Left renal pelvis (tissue), 4 donors: ENCODE measurements around the gene PSMB3. TPM values are rescaled to one million over a fixed set of nuclear protein-coding genes. Genes with fewer than 3 reads are reported as not detected.
"Not testable (repeated sequence)": the region's sequence is repeated elsewhere in the genome, so short reads cannot be mapped to it uniquely, and the experiment has no call there.

Experiments used
- DNase-seq, 4 donors: peaks; one replicate each; pipeline ENCODE4 v3.0.0-alpha.2; 2013; ENCODE audit warnings: low read depth in 4 of 4, low spot score in 3 of 4
- polyA plus RNA-seq, 4 donors: library from polyadenylated mRNA; unstranded; fragments of 120-200 nt; gene quantifications; one replicate each; pipeline ENCODE4 v1.2.1, GENCODE V29; 2013; ENCODE audit not compliant: insufficient read length in 4 of 4

PSMB3 gene
- polyA plus RNA-seq, 4 donors, result 77.4 to 124 (median 113) TPM

DNA sequence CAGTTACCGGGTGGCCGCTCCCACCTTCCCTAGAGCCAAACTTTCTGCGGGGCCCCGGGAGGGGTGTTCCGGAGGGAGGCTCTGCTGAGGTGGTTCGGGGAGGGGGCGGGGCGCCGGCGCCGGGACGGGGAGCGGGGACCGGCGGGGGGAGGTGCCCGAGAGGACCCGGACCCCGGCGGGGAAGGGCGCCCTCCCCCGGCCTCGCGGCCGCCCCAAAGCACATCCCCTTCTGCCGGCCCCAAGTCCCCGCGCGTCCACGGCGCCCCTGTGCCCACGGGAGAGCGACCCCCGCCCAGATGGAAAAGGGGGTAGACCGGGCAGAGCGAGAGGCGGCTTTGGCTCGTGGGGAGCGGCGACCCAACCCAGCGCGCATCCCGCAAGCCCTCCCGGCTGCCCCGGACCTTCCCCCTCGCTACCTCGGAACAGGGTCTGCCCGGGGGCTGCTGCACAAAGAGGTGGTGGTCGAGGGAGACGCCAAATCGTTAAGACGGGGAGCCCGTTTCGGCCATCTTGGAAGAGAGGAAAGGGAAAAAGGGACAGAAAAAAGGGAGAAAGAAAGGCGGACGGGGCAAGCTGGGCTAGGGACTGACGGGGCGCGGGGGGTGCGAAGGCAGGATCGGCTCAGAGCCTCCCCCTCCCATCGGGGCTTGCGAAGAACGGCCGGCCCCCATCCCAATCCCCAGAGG lies 4.9 kb upstream of the PSMB3 start:
- no peak for DNase-seq

DNA sequence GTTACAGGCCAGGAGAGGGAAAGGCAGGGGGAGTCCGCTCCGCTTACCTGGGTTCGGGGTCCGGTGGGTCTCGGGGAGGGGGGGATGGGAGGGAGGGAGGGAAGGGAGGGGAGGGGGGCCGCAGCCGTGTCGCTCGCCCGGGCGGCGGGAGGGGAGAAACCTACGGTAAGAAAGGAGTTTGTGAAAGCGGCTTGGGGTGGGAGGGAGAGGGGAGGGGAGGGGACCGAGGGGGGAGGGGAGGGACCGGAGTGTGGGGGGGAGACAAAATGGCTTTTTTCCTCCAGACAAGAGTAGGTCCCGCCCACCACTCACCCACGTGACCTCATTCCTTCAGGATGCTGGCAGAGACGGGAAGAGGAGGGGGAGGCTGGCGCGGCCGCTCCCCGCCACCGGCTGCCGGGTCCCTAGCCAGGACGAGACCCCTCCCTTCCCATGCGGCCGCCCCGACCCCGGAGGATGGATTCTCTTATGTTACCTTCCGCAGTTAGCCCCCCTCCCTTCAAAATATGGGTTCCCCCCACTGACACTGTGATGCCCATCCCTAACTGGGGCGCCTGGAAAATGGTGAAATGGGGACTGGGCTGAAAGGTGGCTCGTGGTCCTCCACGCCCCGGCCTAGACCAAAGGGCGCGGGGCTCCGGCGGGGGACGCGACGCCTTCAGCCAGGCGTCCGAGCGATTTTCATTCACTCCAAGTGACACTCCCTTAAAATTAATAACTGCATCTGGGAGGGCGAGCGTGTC lies 4.2 kb upstream of the PSMB3 start, which contains the start of gene PCGF2:
Gene PCGF2, minus strand, starts transcription at position 188 of the 743 bp plus-strand sequence. CDS start 7,934 bp downstream, outside the sequence.
- peak; percentile 88 to 92 (median 90) for DNase-seq

DNA sequence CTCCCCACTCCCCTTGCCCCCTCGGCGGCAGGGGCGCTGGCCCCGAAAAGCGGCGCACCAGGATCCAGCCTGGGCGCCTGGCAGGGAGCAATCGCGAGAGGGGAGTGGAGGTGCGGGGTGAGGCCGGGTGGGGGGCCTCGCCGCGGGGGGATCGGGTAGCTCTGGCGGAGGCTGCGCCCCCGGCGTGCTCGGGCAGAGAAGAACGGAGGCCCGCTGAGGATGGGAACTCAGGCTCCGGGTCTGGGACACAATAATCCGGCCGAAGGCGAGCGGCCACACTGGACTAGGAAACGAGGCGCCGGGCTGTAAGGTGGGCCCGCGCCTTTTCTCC lies 3.7 kb upstream of the PSMB3 start:
- DNase-seq, result no peak

DNA sequence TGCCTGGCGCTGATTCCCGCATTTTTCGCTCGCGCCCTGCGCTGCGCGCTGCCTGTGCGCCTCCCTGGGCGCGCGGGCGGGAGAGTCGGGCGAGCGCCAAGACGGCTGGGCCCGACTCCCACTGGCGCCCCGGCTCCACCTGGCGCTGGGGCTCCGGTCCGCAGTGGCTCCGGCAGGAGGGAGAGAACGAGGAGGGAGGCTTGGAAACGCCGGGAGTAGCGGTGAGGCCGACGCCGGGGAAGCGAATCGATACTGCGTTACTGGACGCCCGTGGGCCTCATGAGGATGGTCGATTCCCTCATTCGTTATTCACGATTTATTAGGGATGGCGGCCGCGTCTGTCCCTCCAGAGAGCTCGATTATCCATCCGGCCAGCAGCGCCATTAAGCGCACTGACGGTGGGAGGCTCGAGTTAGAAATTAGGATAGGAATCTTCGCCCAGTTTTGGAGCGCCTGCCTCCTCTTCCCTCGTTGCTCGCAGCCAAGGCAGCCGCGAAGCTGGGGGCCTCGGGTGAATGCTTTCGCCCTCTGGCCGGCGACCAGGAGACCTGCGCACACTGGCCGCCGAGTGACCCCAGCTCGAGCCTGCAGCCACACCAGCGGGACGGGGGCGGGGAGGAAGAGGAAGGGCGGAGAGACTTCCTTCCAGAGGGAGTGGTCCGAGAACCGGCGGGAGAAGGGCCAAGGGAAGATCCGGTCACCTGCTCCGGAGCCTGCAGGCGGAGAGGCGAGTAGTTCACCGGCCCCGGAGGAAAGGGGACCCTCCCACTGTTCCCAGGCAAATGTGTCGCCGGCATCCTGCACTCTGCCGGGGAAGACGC lies 3.1 kb upstream of the PSMB3 start:
- DNase-seq, result no peak

DNA sequence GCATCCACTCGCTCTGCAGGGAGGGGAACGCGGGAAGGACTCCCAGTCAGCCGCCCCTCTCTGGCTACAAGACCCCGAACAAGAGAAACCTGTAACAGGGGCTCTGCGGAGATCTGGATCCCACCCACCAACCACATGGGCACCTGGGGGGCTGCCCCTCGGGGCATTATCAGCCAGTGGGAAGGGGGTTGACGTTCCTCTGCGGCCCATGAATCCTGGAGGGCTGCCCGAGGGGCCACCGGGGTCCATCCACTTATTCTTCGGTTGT lies 2.6 kb upstream of the PSMB3 start:
- no peak for DNase-seq

DNA sequence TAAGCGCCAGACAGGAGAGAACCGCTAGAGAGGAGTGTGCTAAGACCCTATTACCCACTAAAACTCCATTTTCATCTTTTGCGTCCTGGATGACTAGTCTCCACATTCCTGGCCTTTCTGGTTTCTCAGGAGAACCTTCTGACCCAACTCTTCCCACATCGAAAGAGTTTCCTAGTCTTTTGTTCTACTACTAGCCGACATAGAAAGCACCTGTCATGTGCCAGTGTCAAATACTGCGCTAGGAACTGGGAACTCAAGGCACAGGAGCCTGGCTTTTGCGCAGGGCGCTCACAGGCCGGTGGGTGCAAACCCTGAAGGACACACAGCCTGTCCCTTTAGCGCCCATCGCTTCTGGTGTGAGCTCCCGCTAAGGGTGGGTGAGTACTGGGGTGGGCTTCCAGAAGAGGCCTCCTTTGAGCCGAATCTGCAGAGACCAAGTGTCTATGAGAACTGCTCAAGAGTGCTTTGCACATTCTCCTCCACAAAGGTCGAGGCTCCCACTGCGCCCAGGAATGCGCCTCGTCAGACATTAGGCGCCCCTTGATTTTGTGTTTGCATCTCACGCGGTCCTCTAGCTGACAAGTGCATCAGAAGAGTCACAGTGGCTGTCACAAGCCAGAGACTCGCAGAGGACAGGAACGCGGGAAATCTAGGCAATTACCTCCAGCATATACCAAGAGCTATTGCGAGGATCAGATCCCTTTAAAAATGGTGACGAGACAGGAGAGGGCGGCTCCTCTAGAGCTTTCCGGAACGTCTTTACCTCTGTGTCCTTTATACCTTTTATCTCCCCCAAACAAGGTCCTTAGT lies 2.0 kb upstream of the PSMB3 start:
- DNase-seq, result no peak

DNA sequence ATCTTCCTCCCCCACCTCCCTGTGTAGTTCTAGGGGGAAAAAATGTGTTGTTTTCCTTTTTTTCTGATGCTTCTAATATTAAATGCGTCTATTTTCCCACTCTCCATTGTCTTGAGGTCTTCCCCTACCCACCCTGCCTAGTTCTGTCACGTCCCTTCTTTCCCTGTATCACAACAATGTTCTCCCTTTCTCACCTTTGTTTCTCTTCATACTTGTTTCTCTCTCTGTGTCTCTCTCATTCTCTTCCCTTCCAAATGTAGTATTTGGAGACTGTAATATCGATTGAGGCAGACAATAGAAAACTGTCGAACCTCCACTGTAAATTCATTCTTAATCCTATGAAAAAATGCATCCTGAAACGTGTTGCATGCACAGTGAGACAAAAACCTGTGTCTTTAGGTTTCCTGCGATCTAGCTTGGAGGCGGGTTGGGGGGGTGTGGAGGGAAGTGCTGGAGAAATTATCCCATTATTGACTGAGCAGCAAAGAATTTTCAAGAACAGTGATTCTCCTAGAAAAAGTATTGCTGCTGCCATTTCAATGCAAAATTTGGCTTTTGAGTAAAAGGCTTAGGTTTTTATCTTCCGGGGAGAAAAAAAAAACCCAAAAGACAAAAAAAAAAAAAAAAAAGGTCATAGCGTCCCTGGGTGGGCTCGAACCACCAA lies 1.3 kb upstream of the PSMB3 start:
- no peak for DNase-seq

DNA sequence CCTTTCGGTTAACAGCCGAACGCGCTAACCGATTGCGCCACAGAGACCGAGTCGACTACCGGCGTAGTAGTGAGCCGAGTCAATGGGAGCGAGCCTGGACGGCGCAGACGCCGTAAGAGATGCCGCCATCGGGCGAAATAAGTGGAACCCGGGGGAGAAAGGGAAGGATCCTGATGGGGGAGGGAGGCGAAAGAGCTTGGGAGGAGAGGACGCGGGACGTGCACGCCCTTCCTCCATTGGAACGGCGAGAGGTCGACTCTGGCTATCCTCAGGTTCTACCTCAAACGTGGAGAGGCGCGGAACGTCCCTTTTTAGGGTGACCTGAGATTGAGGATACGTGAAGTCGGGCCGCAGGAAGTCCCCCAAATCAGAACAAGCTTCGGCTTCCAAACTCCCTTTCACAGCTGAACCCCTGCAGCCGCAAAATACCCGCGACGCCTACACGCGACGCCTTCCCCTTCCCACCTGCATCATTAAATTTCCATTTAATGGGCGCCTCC lies 683 bp upstream of the PSMB3 start:
- DNase-seq, result peak in 1 of 4 donors; percentile 76

DNA sequence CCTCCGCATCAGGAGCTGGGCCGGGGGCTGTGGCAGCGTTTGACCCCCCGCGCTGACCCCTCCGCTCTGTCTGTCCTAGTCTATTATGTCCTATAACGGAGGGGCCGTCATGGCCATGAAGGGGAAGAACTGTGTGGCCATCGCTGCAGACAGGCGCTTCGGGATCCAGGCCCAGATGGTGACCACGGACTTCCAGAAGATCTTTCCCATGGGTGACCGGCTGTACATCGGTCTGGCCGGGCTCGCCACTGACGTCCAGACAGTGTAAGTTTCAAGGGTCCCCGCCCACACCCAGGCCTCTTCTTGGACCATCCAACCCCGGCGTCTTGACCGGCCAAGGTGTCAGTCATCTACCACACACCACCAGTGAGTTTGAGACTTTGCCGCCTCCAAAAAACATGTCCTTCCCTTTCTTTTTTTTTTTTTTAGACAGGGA lies 548 bp downstream of the PSMB3 start:
- DNase-seq, result no peak

DNA sequence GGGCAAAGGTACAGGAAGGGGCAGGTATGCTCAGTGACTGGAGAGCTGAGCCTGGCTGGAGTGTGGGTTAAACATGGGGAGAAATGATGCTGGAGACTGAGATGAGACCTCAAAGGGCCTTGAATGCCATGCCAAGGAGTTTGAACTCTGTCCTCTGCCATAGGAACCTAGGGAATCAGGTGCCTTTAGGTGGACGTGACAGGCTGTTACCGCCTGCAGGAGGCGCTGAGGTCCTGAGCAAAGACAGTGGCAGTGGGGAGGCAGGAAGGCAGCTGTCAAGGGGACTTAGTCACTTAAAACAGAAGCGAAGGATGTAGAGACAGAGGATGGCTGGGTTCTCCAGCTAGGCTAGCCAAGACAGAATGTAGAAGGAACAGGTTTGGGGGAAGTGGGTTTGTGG lies 9.1 kb downstream of the PSMB3 start:
- no peak for DNase-seq

DNA sequence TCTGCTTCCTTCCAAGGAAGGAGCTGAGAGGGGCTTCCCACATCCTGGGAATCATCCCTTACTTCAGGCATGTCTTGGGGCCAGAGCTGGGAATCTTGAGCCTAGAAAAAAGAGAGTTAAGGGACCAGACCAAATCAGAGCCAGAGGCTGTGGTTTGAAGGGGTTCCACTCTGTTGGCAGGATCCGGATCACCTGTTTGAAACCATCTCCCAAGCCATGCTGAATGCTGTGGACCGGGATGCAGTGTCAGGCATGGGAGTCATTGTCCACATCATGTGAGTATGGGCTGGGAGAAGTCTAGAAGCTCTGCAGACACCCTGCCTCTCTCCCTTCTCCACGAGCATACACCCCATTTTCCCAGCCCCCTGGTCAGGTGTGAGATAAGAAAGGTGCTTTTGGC lies 9.7 kb downstream of the PSMB3 start:
- no peak for DNase-seq

DNA sequence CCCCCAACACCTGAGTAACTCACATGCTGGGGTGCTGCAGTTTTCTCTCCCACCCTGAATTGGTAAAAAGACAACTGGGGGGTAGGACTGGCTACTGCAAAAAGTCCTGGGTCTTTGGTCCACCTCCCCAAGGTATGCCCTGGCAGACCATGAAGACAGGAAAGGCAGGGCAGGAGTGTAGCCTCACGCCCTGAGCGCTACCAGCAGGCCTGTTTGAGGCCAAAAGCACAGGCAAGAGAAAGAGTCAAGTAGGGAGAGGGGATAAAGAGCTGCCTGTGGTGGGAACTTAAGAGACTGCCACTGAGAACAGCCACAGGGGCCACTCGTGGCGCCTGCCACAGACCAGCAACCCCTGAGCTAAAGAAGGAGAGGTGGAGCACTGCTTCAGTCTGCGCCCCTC lies 13.8 kb downstream of the PSMB3 start:
- no peak for DNase-seq

DNA sequence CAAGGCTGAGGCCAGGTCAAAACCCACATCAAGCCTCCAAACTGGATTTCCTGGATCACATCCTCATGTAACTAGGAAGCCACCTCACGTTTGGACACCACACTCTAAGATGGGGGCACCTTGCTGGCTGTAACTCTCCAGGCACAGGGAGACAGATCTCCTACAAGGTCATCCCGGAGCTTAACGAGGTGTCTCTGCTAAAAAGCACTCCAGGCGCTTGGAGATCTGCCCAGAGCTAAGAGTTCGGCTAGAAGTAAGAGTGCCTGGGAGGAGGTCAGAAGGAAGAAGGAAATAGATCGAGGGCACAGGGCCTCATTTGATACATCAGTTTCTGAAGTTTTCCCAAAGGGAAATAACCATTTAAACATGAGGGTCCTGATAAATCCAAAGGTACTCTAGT lies 15.9 kb downstream of the PSMB3 start:
- DNase-seq, result no peak

DNA sequence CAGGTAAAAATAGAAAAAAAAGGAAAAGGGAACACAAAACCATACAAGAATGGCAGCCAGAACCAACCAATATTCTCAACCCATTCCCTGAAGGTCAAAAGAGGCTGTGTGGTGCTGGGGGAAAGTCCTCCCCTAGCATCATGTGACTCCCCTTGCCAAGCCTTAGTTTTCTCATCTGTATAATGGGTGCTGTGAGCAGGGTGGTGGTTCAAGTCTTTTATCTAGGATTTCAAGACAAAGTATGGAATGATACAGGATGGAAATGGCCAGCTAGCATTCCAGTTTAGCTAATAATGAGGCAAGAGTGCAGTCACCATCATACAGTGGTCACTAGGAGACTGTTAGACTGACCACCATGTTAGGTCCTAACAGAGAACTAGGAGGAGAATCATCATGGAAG lies 20.7 kb downstream of the PSMB3 start:
- DNase-seq, result no peak

DNA sequence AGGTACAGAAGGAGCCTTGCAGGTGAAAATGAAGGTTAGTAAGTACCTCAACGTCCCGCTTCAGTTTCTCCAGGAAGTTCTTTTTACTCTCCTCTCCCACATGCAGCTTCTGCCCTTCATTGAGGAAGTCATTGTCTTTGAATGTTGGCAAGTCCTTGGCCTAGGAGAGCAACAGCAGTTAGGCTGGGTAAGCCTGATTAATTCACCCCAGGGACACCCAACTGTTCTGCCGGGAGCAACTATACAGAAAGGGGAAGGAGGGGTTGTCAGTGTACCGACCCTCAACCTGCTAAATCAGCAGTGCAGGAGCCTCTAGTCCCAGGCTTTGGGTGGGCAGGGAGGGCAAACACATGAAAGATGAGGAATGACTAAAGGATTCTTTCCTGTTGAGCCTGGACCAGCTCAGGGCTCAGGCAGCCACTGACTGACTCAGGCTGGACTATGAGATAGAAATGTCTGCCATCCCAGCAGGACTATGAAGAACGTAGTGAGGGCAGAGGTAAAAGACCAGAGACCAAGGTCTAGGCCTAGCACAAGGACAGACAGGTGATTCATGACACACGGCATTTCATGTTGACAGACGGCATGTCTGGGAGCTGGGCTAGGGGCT lies 25.2 kb downstream of the PSMB3 start:
- no peak for DNase-seq

DNA sequence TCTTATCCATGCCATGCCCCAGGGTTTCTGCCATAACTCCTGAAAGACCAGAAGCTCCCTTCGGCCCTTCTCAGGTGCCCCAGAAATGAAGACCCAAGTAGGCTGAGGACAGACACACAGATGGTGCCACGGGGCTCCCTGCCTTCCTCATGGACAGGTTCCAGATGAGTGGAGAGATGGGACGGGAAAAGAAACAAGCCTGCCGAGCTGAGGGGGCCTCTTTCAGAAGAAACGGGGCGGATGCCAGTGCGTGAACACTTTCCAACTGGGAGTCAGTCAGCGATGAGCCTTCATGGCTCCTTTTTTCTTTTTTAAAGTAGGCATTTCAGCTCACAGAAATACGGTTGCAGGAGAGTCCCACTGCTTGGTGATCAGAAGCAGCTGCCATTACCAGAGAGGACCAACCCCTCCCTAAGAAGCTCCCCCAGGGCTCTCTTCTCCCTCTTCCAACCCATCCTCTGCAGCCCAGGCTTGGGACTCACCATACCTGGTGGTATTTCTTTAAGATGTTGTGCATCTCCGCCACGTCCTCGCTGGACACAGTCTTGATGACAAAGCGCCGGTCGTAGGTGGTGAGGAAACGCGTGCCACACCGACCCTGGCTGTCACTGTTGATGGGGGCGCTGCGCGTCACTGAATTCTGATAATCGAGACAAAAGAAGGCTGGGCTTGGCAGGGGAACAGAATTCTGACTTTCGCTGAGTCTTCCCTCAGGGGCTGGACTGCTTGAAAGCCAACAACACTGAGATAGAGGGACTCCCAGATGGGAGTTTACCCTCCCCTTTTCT lies 27.6 kb downstream of the PSMB3 start:
- no peak for DNase-seq

DNA sequence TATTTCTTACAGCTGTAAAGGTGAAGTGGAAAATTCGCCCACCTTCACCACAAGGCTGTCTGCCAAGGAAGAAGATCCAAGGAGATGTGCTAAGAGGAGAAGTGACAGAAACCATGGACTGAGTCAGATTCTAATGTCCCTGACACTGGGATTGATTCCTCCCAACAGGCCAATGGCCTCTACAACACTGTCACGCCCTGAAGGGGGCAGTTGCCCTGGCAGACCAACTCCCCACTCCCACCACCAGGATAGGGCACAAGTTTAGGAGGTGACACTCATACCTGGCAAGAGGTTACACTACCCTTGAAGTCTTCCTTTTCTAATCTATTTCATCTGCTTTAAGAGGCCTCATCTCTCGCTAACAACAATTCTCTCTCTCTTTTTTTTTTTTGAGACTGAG lies 30.7 kb downstream of the PSMB3 start:
- DNase-seq, result no peak

DNA sequence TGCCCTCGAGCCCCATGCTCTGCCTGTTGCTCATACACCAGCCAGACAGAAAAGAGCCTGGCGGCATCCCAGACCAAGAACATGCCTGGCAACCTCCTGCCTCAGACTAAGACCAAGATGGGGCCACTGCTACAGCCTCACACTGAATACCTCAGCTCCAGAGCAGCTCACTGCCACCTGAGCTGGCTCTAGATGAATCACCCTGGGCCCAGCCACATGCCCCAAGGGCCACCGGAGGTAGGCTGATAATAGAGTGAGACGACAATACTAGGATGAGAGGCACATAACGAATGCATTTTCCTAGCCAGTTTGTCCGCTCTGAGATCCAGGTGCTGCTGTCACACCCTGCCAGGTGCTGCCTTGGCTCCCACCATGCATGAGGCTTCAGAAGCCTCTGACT lies 33.8 kb downstream of the PSMB3 start:
- no peak for DNase-seq

DNA sequence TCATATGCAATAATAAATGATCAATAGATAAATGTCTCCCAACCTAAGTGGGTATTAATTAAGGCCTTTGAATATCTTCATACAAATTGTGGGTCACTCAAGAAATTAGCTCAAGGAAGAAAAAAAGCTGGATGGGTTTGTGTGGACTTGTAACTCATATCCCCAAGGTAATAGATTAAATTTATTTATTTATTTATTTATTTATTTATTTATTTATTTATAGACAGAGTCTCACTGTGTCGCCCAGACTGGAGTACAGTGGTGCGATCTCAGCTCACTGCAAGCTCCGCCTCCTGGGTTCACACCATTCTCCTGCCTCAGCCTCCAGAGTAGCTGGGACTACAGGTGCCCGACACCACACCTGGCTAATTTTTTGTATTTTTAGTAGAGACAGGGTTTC lies 35.5 kb downstream of the PSMB3 start:
- not testable (repeated sequence) for DNase-seq
